NCI-H345 (cell line): Measurements from ENCODE around the gene KIF5C.

ENCODE experiments used
- DNase-seq: peaks from one replicate; lab custom pipeline; 2025; lab: John Stamatoyannopoulos, UW

The KIF5C gene

GRCh38 chr2:148993351-148993750 is 118.3 kb downstream of the KIF5C start:
- no peak for DNase-seq

DNA sequence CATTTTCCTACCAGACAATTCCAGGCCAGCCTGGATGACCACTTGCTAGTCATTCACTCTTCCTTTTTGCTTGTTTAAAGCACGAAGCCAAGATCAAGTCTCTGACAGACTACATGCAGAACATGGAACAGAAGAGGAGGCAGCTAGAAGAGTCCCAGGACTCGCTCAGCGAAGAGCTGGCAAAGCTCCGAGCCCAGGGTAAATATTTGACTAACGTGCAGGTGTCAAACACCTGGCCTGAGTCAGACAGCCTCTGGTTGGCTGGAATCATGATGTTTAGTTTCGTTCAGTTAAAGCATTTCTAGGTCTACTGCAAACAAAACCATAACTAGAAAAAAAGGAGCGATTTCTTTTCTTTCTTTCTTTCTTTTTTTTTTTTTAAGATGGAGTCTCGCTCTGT is 119.3 kb downstream of the KIF5C start:
- peak; percentile 76 for DNase-seq

GRCh38 chr2:148996805-148997204 is 121.8 kb downstream of the KIF5C start:
- no peak for DNase-seq

DNA sequence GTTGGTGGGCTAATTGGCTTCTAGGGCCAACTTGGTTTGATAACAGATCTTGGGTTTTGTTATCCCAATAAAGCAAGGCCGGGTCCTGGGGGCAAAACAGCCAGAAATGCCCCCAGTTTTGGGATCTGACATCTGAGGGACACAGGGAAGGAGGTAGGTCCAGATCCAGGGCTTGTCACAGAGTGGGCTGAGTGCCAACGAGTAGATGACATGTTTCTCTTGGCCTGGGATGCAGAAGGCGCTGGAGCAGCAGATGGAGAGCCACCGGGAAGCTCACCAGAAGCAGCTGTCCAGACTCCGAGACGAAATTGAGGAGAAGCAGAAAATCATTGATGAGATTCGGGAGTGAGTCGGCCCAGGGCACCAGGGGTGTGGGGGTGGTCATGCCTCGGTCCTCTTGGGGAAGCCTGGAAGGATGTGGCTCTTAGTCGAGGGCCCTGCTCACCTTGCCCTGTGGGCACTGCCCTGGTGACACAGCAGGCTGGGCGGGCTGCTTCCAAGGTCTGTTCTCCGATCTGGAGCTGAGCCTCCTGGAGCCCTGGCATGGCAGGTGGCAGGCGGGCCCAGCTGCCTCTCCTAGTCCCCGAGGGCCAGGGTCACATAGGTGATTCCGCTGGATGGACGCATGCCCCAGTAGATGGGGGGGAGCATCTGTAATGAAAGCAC is 123.3 kb downstream of the KIF5C start:
- no peak for DNase-seq

DNA sequence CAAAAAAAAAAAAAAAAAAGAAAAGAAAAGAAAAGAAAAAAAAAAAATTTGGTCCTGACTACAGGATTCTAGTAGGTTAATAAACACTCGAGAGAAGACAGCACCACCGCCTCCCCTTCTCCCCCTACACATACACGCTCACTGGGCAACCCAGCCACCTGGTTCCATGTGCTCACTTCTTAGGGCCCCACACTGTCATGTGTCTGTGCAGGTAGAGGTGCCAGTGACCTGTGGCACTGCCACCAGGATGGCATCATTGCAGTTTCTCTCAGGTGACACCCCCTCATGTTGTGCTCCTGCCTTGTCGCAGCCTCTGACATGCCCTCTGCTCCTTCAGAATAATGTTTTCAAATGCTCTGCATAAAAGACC is 123.8 kb downstream of the KIF5C start:
- DNase-seq: no peak

- DNase-seq: no peak
These were observed 124.5 kb downstream of the KIF5C start for GRCh38 chr2:148999451-148999921.

DNA sequence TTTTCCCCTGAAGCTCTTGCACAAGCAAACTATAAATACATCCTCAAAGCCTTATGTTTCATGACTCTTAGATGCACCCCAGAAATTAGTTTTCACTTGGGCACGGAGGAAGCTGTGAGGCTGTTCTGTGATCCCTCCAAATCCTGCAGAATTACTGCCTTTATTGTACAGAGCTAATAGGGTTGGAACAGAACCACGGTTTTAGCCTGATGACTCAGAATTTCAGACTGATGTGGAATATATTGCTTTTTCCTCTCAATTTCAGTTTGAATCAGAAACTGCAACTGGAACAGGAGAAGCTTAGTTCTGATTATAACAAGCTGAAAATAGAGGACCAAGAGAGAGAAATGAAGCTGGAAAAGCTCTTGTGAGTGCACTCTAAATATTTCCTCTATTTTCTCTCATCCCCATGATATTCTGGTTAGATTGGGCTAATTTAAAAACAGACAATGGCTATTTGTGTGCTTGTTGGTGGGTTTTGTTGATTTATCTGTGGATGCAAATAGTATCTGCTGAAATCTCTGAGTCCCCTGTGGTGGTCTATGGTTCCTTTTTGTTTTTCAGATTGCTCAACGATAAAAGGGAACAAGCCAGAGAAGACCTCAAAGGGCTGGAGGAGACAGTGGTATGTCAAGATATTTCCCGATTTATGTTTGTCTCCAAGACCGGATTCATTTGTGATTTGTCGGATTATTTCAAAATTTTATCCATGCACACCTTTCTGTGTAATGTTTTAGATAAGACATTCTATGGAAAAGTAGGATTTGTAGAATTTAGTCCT is 125.3 kb downstream of the KIF5C start:
- no peak for DNase-seq

- no peak for DNase-seq
These were observed 126.5 kb downstream of the KIF5C start for GRCh38 chr2:149001496-149001895.

DNA sequence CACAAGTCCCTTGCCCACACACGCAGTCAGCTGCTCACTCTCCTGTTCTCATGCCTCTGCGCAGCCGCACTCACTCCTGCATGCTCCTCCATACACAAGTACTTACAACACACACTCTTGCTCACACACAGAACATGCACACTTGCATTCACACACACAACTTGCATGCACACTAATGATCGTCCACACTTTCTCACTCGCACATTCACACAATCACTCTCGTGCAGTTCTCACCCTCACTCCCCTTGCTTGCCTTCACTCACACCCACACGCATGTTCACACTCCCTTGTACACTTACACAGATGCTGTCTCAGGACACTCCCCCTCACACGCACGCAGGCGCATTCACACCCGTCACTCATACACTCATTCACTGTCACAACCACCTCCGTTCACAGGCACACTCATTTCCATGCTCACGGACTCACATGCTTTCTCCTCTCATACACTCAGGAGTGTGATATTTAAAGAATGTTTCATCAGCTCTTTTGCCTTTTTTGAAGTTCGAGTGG is 127.4 kb downstream of the KIF5C start:
- no peak for DNase-seq

- no peak for DNase-seq
These were observed 128.1 kb downstream of the KIF5C start for GRCh38 chr2:149002891-149003740.

GRCh38 chr2:149004836-149005235 is 129.8 kb downstream of the KIF5C start:
- DNase-seq: no peak

GRCh38 chr2:149005471-149006077 is 130.5 kb downstream of the KIF5C start:
- DNase-seq: no peak

DNA sequence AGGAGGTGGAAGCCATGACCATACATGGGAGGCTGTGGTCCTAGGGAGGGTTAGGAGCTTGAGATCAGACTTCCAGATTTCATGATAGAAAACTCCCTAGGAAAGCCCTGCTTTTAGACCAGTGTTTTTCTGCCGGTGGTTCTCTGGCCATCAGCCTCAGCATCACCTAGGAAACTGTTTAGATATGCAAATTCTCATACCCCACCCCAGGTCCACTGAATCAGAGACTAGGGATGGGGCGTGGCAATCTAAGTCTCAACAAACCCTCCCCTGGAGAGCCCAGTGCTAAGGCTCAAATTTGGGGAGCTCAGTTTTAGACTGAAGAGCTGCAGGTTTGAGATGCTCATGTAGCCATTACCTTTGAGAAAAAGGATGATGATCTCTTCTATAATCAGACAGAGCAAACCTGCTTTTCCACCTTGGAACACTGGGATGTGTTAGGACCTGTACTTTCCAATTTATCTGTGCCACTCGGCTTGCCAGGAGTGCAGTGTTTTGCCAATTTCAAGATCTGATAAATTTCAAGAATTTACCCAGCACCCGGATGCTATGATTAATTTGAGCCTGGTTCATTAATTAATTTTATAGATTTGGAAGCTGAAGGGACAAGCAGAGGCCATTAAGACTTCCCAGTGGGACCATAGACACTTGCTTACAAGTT is 132.0 kb downstream of the KIF5C start:
- DNase-seq: no peak

DNA sequence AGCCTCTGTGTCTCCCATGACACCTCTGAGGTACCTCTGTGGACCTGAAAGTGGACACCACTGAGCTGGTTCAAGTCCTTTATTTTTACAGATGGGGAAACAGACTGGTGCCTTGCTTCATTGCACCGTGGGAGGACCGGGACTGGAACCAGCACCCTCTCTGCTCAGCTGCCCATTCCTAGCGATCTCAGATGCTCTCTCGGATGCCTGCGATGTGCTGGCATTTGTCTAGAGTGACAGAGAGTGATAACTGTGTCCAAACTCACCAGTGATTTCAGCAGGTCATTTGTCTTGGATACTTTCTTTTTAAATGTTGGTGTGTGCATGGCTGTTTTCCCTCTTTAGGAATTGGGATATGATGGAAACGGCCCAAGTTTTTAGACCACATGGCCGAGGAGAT is 133.4 kb downstream of the KIF5C start:
- DNase-seq: no peak

- no peak for DNase-seq
These were observed 134.8 kb downstream of the KIF5C start for GRCh38 chr2:149009576-149010461.

DNA sequence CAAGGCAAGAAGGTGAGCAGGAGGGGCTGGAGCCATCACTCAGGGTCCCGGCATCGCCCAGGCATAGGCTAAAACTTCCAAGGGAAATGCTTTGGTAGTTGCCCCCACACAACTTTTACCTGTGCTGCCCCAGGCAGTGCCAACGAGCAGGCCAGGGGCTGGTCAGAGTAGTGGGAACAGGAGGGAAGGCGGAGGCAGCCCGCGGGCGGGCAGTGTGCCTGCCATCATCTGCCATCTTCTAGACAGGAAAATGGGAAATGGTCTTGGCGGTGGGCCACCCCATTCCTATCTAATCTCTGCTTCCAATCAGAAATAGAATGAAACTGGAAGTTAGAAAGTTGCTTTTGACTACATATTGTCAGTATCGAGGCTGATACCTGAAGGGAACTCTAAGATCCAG is 137.5 kb downstream of the KIF5C start:
- no peak for DNase-seq

GRCh38 chr2:149015501-149015900 is 140.5 kb downstream of the KIF5C start:
- DNase-seq: no peak

GRCh38 chr2:149015926-149016563 is 141.0 kb downstream of the KIF5C start:
- DNase-seq: no peak

DNA sequence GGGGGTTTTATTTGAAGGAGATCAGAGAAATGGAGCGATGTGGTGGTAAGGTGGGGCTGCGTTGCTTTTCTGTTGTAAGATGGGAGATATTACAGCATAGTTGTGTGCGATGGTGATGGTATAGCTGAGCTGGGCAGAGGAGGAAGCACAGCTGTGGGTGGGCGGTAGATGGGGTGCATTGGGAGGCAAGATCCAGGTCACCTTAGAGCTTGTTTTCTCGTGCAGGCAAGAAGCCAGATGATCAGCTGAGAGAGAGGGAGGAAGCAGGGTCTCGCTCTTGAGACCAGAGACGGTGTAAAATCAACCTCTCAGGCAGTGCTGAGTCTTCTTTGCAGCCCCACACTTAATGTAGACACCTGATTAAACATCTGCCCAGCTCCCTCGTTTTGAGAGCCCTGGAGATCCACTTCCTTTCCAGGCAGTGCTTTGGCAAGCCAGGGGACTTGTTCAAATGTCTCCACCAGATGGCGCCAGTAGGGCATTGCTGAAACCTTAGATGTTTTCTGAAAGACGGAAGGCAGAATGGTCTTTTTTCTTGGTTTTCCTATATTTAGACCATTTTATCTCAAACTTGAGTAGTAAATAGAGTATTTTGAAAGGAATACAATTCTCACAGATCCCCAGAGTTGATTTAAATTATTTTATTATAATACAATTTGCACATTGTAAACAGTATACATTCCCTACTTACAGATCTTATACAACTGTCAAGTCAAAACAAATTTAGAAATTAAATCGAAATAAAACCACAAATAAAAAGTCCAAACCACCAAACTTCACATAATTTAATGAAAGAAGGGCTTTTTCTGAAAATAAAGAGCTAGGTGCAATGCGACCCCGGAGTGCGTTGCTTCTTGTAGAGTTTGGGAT is 142.3 kb downstream of the KIF5C start:
- peak; percentile 84 for DNase-seq
